IPS DF 4.7 (cell line): ENCODE results near the gene FXYD4.
"Not testable (repeated sequence)": the region's sequence is repeated elsewhere in the genome, so short reads cannot be mapped to it uniquely, and the experiment has no call there.

Experiments used
- DNase-seq: peaks from one replicate; pipeline ENCODE4 v3.0.0-alpha.2; 2013; ENCODE audit warnings: low spot score; ENCODE audit errors: extremely low read depth

Gene FXYD4

DNA sequence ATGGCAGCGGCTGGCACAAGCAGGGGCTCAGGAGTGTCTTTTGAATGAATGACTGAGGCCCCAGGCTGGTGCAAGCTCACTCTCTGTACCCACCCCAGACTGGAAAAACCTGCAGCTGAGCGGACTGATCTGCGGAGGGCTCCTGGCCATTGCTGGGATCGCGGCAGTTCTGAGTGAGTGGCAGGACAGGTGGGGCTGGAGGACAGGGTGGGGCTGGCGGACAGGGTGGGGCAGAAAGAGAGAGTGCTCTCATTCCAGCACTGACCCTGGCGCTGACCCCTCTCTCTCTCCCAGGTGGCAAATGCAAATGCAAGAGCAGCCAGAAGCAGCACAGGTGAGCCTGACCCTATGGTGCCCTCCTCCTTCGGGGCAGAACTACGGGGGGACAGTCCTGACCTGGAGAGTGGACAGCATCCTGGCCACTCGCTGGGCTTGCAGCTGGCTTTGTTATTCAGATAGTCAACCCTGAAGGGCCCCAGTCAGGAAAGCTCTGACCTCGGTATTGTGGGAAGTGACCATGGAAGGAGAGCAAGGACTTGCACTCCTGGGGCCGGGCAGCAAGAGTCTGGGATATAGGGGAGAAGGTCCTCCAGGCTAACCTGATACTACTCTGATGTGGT lies 4.1 kb downstream of the FXYD4 start:
- no peak for DNase-seq

DNA sequence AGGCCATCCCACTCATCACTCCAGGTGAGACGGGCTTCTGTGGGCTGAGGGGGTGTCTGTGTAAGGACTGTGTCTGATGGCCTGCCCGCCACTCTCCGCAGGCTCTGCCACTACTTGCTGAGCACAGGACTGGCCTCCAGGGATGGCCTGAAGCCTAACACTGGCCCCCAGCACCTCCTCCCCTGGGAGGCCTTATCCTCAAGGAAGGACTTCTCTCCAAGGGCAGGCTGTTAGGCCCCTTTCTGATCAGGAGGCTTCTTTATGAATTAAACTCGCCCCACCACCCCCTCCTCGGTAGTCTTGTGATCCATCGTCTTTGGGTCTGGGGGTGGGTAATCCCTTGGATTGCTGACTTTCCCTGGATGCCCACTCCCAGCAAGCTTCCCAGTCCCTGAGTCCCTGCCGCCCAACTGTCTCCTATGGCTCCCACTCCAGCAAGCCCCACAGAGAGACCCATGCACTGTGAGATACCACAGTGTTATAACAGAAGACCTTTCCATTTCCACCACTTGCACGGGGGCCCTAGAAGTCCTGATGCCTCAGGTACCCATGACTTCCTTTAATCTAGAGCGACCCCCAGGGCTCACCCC lies 4.7 kb downstream of the FXYD4 start:
- no peak for DNase-seq

DNA sequence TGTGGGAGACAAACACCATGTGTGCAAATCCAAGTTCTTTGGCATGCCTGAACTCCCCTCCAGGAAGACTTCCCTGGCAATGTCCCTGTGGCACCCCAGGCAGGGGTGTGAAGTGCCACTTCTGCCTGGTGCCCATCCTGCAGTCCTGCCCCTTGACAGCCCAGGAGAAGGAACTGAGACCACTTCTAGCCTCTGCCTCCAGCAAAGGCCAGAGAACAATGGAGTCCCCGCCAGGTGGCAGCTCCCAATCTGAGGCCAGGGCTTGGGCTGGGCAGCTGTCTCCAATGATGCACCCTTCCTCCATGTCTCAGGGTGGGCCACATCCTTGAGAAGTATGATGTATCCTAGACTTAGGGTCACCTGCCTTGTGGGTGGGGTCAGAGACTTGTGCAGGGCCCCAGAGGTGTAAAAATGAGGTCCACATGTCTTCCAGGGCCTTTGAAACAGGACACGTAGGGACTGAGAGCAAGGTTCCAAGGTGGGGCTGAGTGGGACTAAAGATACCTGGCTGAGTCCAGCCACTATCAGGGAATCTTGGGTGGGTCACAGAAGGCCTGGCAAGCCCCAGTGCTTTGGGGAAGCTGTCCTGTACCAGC lies 5.5 kb downstream of the FXYD4 start:
- no peak for DNase-seq

DNA sequence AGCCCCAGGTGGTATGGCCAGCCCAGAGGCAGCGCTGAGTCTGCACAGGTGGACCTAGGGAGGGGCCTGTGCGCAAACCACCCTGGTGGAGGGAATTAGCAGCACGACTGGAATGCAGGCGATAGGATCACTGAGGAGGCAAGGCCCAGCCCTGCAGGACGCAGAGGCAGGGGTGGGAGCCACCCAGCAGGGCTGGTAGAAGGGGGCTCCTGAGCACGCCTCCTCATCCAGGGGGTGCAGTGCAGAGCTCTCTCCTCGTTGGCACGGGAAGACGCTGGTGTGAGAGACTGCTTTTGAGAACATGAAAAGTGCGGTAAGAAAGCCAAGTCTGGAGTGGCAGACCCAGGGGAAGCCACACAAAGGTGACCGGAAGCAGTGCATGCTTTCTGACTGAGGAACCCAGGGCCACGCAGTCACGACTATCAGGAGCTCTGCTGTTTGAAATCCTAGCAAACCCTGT lies 6.0 kb downstream of the FXYD4 start:
- DNase-seq, result no peak

DNA sequence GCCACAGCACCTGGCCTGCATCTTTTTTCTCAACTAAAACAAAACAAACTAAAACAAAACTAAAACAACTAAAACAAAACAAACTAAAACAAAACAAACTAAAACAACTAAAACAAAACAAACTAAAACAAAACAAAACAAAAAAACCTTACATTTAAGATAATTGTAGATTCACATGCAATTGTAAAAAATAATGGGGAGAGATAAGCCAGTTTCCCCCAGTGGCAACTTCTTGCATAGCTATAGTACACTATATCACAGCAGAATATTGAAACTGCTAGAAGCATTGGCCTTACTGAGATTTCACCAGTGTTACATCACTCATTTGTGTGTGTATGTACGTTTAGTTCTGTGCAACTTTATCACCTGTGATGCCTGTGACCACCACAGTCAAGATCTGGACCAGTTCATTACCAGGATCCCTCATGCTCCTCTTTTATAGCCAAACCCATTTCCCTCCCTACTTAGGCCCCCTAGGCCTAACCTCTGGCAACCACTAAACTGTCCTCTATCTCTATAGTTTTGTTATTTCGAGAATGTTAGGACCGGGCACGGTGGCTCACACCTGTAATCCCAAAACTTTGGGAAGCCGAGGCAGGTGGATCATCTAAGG lies 9.3 kb downstream of the FXYD4 start:
- no peak for DNase-seq

DNA sequence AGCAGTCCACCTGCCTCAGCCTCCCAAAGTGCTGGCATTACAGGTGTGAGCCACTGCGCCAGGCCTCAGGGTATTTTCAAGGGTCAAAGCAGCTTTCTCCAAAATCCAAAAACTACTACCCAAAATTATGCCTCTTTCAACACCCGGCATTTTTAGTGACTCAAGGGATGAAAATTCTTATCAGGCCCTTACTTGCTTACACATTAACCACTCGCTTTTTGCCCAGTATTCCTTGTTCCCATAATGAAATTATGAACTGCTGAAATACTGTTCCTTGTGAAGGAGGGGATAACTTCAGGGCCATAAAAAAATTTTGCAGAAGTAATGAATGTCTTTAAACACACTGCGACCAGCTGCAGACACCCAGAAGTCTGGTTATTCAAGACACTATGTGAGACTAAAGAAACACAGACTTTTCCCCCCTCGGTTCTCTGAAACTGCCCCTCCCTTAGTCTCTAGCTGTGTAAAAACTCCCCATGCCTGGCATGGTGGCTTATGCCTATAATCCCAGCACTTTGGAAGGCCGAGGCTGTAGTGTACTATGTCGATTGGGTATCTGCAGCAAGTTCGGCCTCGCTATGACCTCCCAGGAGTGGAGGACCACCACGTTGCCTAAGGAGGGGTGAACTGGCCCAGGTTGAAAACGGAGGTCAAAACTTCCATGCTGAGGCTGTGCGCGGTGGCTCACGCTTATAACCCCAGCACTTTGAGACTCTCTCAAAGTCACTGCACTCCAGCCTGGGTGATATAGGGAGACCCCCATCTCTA lies 12.0 kb downstream of the FXYD4 start:
- DNase-seq, result no peak

DNA sequence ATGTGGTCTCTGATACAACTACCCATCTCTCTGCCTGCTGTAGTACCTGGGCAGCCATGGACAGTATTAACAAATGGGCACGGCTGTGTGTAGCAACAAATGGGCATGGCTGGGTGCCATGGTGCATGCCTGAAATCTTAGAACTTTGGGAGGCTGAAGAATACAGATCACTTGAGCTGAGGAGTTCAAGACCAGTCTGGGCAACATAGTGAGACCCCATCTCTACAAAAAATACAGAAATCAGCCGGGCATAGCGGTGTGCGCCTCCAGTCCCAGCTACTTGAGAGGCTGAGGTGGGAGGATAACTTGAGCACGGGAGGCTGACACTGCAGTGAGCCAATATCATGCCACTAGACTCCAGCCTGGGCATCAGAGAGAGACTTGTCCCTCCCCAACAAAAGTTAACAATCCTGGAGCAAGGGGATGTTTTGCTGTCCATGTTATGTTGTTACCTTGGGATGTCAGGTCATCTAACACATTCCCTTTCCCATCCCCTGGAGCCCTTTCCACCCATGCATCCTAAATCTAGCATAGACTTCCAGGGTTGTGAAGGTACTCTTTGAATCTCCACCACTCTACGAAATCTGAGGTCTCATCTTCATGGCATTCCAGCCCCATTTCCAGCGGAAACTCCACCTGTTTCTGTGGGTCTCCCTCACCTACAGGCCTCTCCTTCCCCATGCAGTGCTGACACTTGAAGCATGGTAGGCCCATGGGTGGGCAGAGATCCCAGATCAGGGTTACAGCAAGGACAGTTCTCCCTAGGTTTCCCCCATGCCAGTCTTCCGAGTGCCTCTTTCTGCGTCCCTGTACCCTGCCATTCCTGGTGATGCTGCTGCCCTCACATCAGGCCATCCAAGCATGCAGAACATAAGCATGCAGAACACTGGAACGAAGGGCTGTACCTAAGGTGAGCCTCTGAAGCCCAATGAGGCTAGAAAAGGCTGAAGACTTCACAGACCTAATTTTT lies 13.1 kb downstream of the FXYD4 start:
- DNase-seq, result no peak

DNA sequence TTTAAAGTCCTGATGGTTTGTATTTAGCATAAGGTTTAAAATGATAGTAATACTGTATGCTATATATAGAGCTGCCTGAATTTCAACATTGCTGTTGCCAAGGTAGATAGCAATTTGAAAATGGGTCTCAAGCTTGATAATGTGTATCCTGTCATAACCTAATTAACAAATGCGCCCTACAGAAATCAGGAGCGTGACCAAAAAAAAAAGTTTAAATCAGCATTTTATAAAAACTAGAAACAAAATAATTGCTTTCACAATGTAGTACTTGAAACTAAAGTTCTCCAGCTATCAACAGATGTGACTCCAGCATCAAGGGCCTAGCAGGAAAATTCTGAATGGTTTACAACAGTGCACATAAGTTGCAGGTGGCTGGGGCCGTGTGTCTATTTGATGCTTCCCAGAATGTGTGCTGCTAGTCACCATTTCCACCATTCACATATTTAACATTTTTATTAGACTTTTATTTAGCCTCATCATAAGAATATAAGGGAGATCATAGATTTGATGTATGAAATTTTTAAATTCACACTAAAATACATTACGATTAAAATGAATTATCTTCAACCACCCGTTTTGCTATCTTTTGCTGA lies 14.1 kb downstream of the FXYD4 start:
- no peak for DNase-seq

DNA sequence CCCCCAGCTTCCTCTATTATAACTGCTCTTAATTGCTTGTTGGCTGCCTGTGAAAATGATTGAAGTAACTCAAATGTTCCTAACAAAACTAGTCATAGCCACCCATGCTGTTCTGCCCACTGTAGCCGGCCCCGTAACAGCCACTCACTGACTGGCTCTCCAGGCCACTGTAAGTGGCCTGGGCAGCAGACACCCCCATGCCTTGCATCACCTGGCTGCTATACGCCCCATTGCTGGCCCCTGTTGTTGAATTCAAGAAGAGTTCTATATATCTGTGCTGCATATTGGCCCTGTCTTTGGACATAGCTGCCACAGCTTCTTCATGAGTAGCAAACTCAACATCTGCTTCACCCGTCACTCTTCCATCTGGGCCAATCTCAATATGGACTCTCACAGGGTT lies 15.1 kb downstream of the FXYD4 start:
- DNase-seq, result no peak

DNA sequence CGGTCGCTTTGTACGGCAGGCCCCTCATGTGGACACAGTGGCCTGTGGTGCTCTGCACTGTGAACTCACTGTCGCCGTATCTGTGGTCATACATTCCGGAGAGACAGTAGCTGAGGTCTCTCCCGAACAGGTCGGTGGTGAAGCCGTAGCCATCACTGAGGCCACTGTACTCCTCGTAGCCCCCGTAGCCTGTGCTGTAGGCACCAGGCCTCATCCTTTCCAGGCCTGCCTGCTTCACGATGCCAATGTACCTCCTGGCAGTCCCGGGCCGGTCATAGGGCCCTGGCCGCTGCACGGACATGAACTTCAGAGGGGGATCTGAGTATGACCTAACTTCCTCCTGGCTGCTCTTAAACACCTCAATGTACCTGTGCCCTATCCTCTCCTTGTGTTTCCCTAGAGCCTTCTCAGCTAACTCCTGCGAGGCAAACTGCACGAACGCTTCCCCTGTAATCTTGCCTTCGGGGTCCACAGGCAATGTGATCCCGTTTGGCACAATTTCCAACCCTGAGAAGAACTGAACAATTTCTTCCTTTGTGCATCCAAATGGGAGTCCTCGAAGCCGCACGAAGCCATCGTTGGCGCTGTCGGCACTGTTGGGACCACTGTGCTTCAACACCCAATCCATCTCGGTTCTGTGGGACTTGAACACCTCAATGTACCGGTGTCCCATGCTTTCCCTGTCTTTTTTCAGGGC lies 15.7 kb downstream of the FXYD4 start:
- no peak for DNase-seq

DNA sequence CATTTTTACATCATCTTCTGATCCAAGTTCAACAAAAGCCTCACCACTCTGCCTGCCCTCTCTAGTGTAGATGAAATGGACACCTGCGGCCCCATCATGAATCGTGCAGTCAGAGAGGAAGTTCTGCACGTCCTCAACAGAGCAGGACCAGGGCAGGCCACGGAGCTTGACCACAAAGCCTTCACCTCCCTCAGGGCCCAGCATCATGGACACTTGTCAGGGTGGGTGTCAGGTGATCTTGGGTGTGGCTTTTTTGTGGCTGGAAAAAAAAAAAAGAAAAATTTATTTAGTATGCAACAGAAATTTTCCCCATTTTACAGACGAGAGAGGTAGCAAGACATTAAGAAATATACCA lies 16.2 kb downstream of the FXYD4 start:
- DNase-seq, result no peak

DNA sequence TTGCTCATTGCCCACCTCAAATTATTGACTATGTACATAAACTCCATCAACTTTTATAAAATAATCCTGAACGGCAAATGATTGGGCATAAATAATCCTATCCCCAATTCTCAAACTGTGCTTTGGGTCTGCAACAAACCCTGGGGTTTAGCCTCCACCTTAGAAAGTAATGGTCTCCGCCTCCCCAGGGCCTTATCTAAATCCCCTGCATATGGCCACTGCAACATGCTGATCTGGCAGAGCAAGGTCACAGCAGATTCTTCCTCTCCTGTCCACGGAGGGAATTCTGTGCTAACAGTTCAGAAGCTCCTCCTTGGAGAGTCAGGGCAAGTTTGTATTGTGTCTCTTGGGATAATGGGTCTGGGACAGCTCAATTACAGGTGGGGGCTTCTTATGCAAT lies 18.4 kb downstream of the FXYD4 start:
- no peak for DNase-seq

DNA sequence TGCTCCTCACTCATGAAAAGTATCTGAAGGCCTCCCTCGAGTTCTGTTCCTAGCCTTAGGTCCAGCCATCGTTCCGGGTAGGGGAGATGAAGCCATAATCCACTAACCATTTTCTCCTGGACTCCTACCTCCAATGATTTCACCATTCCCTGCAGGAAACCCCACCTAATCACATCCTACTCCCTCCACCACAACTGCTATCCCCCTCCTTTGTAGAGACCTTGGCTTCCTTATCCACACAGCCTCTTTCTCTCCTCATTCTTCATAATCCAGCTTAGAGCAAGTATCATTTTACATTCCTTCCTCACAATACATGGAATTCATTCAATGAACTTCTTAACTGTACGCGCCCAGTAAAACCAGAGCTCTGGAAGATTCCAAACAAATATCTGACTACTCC lies 18.9 kb downstream of the FXYD4 start:
- no peak for DNase-seq

DNA sequence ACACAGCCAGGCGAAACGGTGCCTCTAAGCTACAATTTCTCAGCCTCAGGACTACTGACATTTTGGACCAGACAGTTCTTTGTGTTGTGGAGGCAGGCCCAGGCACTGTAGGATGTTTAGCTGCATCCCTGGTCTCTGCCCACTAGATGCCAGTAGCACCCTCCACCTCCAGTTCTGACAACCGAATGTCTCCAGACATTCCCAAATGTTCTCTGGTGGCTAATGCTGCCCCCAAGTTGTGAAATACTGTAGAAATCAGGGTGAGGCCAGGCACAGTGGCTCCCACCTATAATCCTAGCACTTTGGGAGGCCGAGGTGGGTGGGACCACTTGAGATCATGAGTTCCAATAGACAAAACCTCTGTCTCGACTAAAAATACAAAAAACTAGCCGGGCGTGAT lies 19.3 kb downstream of the FXYD4 start:
- DNase-seq, result no peak

DNA sequence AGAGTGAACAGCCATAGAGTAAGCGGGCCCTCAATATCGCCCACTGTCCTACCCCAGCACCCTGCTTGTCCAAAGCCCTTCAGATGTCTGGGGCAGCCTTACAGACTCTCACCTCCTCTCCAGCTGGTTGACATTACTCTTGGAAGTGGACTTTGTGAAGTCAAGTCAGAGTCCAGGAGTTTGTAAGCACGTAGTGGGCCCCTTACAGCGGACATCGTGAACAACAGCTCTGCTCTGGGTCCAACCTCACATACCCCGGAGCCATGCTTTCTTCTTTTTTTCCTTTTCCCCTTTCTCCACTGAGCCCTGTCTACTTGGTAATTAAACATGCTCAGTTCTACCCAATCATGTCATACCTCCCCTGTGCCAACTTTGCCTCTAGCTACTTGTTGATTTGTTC lies 20.1 kb downstream of the FXYD4 start:
- DNase-seq, result no peak

DNA sequence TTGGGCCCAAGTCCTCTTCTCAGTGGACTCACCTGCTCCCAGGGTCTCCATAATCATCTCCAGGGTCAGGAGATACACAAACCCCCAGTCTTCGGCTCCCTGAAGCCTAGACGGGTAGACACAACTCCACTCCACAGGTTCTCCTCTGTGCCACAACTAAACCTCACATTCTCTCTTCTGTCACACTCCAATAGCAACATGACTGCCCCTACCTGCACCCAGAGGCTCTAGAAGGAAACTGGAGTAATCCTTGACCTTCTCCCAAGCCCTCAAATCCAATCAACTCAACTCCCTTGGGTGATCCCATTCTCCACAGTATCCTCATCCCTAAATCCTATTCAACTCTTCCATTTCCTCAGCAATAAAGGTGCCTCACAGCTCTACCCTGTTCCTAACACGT lies 21.3 kb downstream of the FXYD4 start:
- DNase-seq, result no peak

DNA sequence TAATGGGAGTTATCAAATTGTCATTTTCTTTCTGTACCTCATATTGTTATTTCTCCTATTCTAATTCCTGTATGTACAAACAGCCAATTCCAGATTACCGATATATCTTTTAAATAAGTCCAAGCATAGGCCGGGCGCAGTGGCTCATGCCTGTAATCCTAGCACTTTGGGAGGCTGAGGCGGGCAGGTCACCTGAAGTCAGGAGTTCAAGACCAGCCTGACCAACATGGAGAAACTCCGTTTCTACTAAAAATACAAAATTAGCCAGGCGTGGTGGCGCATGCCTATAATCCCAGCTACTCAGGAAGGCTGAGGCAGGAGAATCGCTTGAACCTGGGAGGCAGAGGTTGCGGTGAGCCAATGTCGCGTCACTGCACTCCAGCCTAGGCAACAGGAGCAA lies 21.8 kb downstream of the FXYD4 start:
- DNase-seq, result not testable (repeated sequence)

DNA sequence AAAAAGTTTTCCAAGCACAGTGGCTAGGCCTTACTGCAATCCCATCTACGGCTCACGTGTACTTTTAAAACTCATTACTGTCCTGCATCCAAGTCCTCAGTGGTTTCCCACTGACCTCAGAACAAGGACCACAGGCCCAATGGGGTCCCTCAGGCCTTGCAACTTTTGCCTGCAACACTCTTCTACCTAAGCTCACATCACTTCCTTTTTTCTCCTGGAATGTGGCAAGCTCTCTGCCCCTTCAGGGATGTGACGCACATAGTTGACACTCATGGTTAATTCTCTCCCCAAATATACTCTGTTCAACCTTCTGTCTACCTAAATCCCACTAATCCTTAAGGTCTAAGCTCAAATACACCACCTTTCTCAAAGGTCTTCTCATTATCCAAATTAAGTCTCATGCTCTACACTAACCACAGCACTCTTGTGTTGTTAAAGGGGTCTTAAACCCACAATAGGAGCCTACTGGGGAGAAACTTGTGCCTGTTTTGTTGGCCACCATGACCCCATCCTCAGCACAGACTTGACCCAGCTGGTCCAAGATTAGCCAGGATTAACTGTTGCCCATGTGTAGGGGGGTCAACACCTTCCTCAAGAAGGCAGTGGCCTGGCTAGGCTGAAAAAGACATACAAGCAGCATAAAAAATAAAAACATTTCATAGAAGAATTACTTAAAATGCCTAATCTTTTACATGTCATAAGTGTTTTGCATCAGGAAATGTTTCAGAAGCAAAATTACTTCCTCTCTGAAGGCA lies 22.3 kb downstream of the FXYD4 start:
- DNase-seq, result no peak

DNA sequence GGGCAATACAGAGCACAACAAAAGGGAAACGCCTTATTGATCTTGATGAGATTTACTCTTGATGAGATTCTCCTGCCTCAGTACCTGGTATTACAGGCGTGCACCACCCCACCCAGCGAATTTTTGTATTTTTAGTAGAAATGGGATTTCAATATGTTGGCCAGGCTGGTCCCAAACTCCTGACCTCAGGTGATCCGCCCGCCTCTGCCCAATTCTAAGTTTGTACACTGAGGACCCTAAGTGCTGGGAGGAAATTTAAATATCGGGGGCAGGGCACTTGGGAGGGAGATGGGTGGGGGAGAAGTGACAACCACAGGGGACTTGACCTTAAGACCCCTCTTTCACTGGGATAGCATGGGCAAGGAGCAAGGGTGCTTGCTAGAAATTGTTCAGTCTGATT lies 23.4 kb downstream of the FXYD4 start:
- no peak for DNase-seq
